DMS53 treated with DMSO at 0.1 percent for 48 hours (cell line): ENCODE data around the gene RGS3.

Experiments
- DNase-seq: peaks from one replicate; lab custom pipeline; 2025; ENCODE audit not compliant: unreplicated experiment; lab: John Stamatoyannopoulos, UW

Gene RGS3

GRCh38 chr9:113509463-113509862 is 45.9 kb downstream of the RGS3 start:
- no peak for DNase-seq

GRCh38 chr9:113511047-113511521 is 47.6 kb downstream of the RGS3 start:
- no peak for DNase-seq

- no peak for DNase-seq
Measured at GRCh38 chr9:113511856-113512761, 48.6 kb downstream of the RGS3 start.

GRCh38 chr9:113513111-113513510 is 49.6 kb downstream of the RGS3 start:
- DNase-seq, result no peak

GRCh38 chr9:113513536-113513935 is 50.0 kb downstream of the RGS3 start:
- no peak for DNase-seq

GRCh38 chr9:113514061-113514460 is 50.5 kb downstream of the RGS3 start:
- no peak for DNase-seq

- DNase-seq, result no peak
Measured at GRCh38 chr9:113514748-113515147, 51.2 kb downstream of the RGS3 start.

GRCh38 chr9:113515862-113516261 is 52.3 kb downstream of the RGS3 start:
- no peak for DNase-seq

GRCh38 chr9:113516840-113517577 is 53.5 kb downstream of the RGS3 start:
- no peak for DNase-seq

- no peak for DNase-seq
Measured at GRCh38 chr9:113519426-113520108, 56.0 kb downstream of the RGS3 start.

- no peak for DNase-seq
Measured at GRCh38 chr9:113520109-113520642, 56.6 kb downstream of the RGS3 start.

GRCh38 chr9:113521693-113522255 is 58.2 kb downstream of the RGS3 start:
- no peak for DNase-seq

GRCh38 chr9:113522419-113522818 is 58.9 kb downstream of the RGS3 start:
- no peak for DNase-seq

GRCh38 chr9:113522858-113523257 is 59.3 kb downstream of the RGS3 start:
- DNase-seq, result no peak

GRCh38 chr9:113523421-113524141 is 60.1 kb downstream of the RGS3 start:
- DNase-seq, result no peak

GRCh38 chr9:113524468-113524867 is 60.9 kb downstream of the RGS3 start:
- no peak for DNase-seq

GRCh38 chr9:113525205-113525604 is 61.7 kb downstream of the RGS3 start:
- no peak for DNase-seq

GRCh38 chr9:113525831-113526230 is 62.3 kb downstream of the RGS3 start:
- no peak for DNase-seq

- DNase-seq, result no peak
Measured at GRCh38 chr9:113526231-113526746, 62.8 kb downstream of the RGS3 start.

GRCh38 chr9:113526841-113527240 is 63.3 kb downstream of the RGS3 start:
- DNase-seq, result no peak
